HG03097 (cell line): Measurements from ENCODE around the gene PJA1.

Experiments
- ATAC-seq: cut with Tn5 transposase; IDR thresholded peaks from one replicate; pipeline ENCODE4 v1.9.1; 2021; ENCODE audit not compliant: unreplicated experiment, low FRiP score

PJA1 gene, protein sequence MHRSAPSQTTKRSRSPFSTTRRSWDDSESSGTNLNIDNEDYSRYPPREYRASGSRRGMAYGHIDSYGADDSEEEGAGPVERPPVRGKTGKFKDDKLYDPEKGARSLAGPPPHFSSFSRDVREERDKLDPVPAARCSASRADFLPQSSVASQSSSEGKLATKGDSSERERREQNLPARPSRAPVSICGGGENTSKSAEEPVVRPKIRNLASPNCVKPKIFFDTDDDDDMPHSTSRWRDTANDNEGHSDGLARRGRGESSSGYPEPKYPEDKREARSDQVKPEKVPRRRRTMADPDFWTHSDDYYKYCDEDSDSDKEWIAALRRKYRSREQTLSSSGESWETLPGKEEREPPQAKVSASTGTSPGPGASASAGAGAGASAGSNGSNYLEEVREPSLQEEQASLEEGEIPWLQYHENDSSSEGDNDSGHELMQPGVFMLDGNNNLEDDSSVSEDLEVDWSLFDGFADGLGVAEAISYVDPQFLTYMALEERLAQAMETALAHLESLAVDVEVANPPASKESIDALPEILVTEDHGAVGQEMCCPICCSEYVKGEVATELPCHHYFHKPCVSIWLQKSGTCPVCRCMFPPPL

DNA sequence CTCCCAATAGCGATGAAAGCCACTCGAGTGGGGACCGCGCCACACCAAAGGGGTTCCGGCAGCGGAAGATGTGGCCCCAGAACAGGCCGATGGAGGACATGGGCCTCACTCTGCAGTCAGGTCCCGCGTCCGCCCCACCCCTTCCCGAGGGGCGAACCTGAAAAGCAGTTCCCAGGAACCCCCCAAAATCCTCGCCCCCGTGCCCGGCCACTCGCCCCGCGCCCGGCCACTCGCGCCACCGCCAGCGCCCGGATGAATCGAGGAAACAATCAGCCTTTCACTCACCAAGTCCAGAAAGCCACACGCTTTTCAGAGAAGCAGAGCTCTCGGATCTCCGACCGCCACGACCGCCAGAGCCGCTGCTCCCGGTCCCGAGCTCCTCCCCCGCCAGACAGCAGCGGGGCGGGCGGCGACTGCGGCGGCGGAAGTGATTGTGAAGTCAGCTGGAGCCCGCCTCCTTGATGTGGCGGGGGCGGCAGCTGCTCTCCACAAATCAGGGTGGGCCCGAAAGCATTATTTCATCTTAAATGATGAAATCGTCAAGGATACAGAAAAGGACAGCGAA is at the start of gene PJA1:
Gene PJA1, minus strand, starts transcription at position 367 of the 565 bp plus-strand sequence. CDS start 2,380 bp downstream, outside the sequence.
- peak; percentile 80 for ATAC-seq

- no peak for ATAC-seq
Measured at GRCh38 chrX:69214463-69214862, 49.2 kb upstream of the PJA1 start.

DNA sequence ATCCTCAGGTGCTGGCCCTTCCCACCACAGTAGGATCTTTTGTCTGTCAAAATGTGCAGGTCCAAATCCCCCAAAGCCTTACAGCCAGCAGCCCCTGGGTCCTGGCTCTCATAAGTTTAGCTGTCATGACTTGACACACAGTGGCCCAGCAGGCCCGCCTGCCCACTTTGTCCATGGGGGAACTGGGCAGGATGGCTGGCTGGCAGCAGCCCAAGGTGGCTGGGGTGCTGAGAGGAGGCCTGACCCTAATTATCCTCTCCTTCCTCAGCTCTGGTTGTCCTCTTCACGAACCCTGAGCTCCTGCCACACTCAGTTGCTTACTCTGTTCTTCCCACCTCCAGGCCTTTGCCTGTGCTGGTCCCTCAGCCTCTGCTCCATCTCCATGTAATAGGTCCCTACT is 46.4 kb upstream of the PJA1 start:
- no peak for ATAC-seq

- no peak for ATAC-seq
Measured at GRCh38 chrX:69210581-69210980, 45.3 kb upstream of the PJA1 start.

- no peak for ATAC-seq
Measured at GRCh38 chrX:69207216-69207615, 42.0 kb upstream of the PJA1 start.

GRCh38 chrX:69203638-69204037 is 38.4 kb upstream of the PJA1 start:
- ATAC-seq = no peak

GRCh38 chrX:69197690-69198089 is 32.4 kb upstream of the PJA1 start:
- ATAC-seq = no peak

GRCh38 chrX:69196666-69197065 is 31.4 kb upstream of the PJA1 start:
- ATAC-seq = no peak

GRCh38 chrX:69195810-69196209 is 30.6 kb upstream of the PJA1 start:
- no peak for ATAC-seq

GRCh38 chrX:69195192-69195591 is 29.9 kb upstream of the PJA1 start:
- no peak for ATAC-seq

GRCh38 chrX:69192603-69193002 is 27.4 kb upstream of the PJA1 start:
- ATAC-seq = no peak

- no peak for ATAC-seq
Measured at GRCh38 chrX:69189576-69190371, 24.5 kb upstream of the PJA1 start.

DNA sequence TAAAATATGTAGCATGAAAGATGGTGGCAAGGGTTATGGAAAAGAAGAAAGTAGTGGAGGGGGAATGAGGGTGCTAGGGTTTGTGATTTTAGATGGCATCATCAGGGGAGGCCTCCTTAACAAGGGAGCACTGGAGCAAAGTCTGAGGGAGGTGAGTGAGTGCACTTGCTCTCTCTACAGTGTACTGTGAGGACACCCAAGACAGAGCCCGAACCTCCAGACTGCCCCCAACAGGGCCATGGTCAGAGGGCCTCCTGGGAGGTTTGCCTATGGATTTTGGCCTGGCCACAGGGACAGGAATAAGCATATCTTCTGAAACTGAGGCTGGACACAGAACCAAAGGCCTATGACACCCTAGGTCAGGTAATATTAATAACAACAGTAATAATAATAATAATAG is 21.4 kb upstream of the PJA1 start:
- no peak for ATAC-seq

- ATAC-seq = no peak
Measured at GRCh38 chrX:69185886-69186285, 20.6 kb upstream of the PJA1 start.

GRCh38 chrX:69185141-69185540 is 19.9 kb upstream of the PJA1 start:
- no peak for ATAC-seq

GRCh38 chrX:69182818-69183380 is 17.6 kb upstream of the PJA1 start:
- no peak for ATAC-seq

DNA sequence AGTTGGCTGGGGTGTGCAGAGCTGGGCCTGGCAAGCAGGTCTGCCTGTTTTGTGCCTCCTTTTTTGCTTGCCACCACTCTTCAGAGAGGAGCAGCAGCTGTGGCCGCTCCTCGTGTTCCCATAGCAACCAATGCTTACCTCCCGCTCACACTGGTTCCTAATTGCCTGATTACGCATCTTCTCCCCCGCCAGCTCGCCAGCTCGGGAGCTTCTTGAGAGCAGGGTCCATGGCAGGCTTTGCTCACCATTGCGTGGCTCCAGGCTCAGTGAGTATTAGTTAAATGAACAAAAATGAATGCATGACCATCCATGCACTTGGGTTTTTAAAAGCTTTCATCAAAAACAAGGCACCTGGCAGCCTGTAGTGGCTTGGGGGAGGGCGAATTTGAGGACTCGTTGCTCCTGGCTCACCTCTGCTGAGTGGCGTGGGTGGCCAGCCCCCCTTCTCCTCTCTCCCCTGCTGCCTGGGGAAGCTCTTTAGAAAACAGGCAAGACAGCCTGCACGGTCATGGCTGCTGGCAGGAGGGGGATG is 14.2 kb upstream of the PJA1 start:
- no peak for ATAC-seq

- ATAC-seq = no peak
Measured at GRCh38 chrX:69178592-69178991, 13.3 kb upstream of the PJA1 start.

DNA sequence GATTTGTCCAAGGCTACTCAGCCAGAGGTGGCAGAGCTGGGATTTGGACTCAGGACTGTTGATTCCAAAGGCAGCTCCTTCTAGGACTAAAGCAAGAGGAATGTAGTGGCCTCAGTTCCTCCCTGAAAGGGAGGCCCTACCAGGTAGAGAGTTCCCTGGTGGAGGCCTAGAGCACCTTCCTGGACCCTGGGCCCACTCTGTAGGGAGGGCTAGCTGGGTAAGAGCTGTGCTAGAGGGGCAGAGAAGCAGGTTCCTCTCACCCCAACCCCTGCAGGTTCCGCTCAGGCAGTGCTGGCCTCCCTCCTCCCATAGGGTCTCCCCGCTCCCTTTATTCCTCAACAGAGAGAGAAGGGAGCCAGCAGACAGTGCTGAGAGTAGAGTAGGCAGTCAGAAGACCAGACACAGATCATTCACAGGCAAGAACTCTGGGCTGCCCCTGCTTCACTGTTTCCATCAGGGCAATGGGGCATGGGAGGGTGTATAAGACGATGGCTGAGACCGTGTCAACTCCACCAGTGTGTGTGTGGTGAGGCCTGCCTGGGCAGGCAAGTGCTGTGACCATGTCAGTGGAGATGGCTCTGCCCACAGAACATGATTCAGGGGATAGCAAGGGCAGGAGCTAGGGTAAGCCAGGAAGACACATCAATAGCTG is 12.4 kb upstream of the PJA1 start:
- no peak for ATAC-seq

DNA sequence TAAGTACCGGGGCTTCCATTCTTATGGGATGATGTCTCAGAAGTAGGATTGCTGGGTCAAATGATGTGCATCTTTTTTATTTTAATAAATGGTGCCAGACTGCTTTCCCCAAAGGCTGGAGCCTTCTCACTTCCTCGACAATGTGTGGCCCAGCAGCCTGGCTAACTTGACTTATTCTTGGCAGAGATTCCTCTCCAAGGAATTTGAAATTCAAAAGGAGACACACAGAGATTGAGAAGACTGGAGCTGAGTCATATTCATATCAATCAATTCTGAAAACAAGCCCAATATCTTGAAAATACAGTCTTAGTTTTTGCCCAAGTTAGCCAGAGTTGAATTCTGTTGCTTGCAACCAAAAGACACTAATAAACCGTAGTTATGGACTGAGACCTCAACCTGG is 10.8 kb upstream of the PJA1 start:
- ATAC-seq = no peak
